ENCODE measurements around the gene JPH3. TPM values are rescaled to one million over a fixed set of nuclear protein-coding genes. Genes with fewer than 3 reads are reported as not detected.
A peak's percentile ranks its signal among the peaks of the same experiment; 100 is the strongest.

JPH3 gene
- polyA plus RNA-seq, 2 donors = 0.04 to 0.19 TPM

DNA sequence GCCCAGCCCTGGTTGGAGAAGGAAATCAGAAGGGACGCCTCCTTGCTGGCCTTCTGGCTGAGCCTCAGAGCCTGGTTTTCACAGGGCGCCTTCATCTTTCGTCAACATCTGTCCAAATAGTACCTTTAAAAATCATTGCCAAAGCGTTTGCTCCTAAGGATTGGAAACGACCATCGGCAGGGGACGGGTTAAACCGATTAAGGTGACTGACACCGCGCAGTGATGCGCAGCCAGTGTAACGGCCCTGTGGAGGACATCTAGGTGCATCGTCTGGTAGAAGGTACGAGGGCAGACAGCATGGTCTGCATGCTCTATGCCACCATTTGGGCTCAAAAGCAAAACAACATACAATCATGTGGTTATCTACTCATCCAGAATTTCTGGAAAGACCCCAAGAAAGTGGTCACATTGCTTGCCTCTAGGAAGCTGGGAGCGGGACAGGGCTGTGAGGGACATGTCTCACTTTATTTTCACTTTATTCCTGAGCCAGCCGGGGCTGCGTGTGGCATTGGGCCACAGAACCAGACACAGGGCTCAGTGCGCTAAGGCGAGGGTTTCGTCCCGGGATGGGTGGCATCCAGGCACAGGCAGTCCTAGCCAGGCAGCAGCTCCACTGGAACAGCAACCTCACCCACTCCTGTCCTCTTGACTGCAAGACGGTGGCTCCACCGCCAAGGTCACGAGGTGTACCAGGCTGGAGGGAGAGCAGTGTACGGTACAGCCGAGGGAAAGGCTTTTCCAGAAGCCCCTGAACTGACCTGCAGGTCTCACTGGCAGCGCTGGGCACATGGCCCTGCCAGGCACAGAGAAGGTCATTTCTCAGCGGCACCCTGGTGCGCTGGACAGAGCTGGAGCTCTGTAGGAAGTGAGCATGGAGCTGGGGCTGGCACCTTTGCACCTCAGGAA, 40.9 kb upstream of the JPH3 start:
- Histone ChIP-seq H3K9me3 (ENCODE audit: control insufficient read depth in 2 of 2, insufficient read depth in 1 of 2, low read depth in 1 of 2, low read length in 1 of 2) (no peaks in the 10 kb centered on the region), H3K4me1 (ENCODE audit: control insufficient read depth in 2 of 2, insufficient read depth in 2 of 2, low read length in 1 of 2) (peaks cover 2% of the 10 kb centered on the region in 2 donors), H3K27ac (ENCODE audit: low read depth in 2 of 2, low read length in 1 of 2) (no peak overlapping the region), H3K27me3 (ENCODE audit: control insufficient read depth in 1 of 2, insufficient read depth in 2 of 2, low read length in 2 of 2) (no peaks in the 10 kb centered on the region), H3K4me3 (ENCODE audit: low read depth in 1 of 2, low read length in 2 of 2) (no peak overlapping the region), H3K36me3 (ENCODE audit: control insufficient read depth in 2 of 2, insufficient read depth in 2 of 2, low read length in 1 of 2) (no peaks in the 10 kb centered on the region)
- WGBS, 2 donors = 90 to 92% methylated on average over 29 of the region's 29 CpGs

DNA sequence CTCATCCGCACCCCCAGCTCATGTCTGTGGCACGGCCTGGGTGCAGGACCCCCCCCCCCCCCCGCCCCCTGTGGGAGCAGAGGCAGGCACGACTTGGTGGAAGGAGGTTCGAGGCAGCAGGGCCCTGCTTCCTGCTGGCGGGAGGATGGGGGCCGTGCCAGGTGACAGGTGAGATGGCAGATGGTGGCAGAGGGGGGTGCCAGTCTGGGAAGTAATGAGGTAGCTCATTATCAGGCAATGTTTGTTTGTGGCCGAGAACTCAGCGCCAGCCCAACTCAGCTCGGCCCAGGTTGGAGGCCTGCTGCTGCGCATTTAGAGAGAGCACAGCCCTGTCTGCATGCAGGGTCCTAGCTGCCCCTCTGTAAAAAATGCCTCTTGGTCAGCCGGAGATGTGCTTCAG, 40.1 kb upstream of the JPH3 start:
- Histone ChIP-seq H3K36me3 (ENCODE audit: control insufficient read depth in 2 of 2, insufficient read depth in 2 of 2, low read length in 1 of 2) (no peaks in the 10 kb centered on the region), H3K4me1 (ENCODE audit: control insufficient read depth in 2 of 2, insufficient read depth in 2 of 2, low read length in 1 of 2) (peaks cover 2% of the 10 kb centered on the region in 2 donors), H3K9me3 (ENCODE audit: control insufficient read depth in 2 of 2, insufficient read depth in 1 of 2, low read depth in 1 of 2, low read length in 1 of 2) (no peaks in the 10 kb centered on the region), H3K27ac (ENCODE audit: low read depth in 2 of 2, low read length in 1 of 2) (no peak overlapping the region), H3K4me3 (ENCODE audit: low read depth in 1 of 2, low read length in 2 of 2) (no peak overlapping the region), H3K27me3 (ENCODE audit: control insufficient read depth in 1 of 2, insufficient read depth in 2 of 2, low read length in 2 of 2) (no peaks in the 10 kb centered on the region)
- WGBS, 2 donors = 66 to 74% methylated on average over 12 of the region's 12 CpGs

DNA sequence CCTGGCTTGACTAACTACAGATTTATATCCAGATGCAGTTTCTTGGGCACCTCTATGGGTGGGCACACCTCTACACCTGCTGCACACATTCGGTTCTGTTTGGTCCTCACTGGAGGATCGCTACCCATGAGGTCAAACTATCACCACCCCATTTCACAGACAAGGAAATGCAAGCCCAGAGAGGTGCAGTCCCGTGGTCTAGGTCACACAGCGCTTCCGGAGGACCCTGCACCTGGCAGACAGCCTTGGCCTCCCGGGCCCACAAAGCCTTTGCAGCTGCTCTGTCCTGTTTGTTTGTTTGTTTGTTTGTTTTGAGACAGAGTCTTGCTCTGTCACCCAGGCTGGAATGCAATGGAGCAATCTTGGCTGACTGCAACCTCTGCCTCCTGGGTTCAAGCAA, 39.3 kb upstream of the JPH3 start:
- Histone ChIP-seq H3K27ac (ENCODE audit: low read depth in 2 of 2, low read length in 1 of 2) (no peak overlapping the region), H3K27me3 (ENCODE audit: control insufficient read depth in 1 of 2, insufficient read depth in 2 of 2, low read length in 2 of 2) (no peaks in the 10 kb centered on the region), H3K36me3 (ENCODE audit: control insufficient read depth in 2 of 2, insufficient read depth in 2 of 2, low read length in 1 of 2) (no peaks in the 10 kb centered on the region), H3K4me3 (ENCODE audit: low read depth in 1 of 2, low read length in 2 of 2) (no peak overlapping the region), H3K9me3 (ENCODE audit: control insufficient read depth in 2 of 2, insufficient read depth in 1 of 2, low read depth in 1 of 2, low read length in 1 of 2) (no peaks in the 10 kb centered on the region), H3K4me1 (ENCODE audit: control insufficient read depth in 2 of 2, insufficient read depth in 2 of 2, low read length in 1 of 2) (peaks cover 2% of the 10 kb centered on the region in 2 donors)
- 82 to 83% methylated on average over 6 of the region's 6 CpGs for WGBS, 2 donors

GRCh38 chr16:87563714-87564523, 38.4 kb upstream of the JPH3 start:
- 82% methylated on average over 42 to 44 of the region's 44 CpGs for WGBS, 2 donors
- H3K36me3 ChIP-seq (ENCODE audit: control insufficient read depth in 2 of 2, insufficient read depth in 2 of 2, low read length in 1 of 2) = no peaks in the 10 kb centered on the region
- H3K4me3 ChIP-seq (ENCODE audit: low read depth in 1 of 2, low read length in 2 of 2) = no peak overlapping the region
- no peaks in the 10 kb centered on the region for H3K27me3 ChIP-seq (ENCODE audit: control insufficient read depth in 1 of 2, insufficient read depth in 2 of 2, low read length in 2 of 2)
- peaks cover 2% of the 10 kb centered on the region in 2 donors for H3K4me1 ChIP-seq (ENCODE audit: control insufficient read depth in 2 of 2, insufficient read depth in 2 of 2, low read length in 1 of 2)
- no peaks in the 10 kb centered on the region for H3K9me3 ChIP-seq (ENCODE audit: control insufficient read depth in 2 of 2, insufficient read depth in 1 of 2, low read depth in 1 of 2, low read length in 1 of 2)
- no peak overlapping the region for H3K27ac ChIP-seq (ENCODE audit: low read depth in 2 of 2, low read length in 1 of 2)

GRCh38 chr16:87564524-87564778, 37.9 kb upstream of the JPH3 start:
- H3K36me3 ChIP-seq (ENCODE audit: control insufficient read depth in 2 of 2, insufficient read depth in 2 of 2, low read length in 1 of 2) = no peaks in the 10 kb centered on the region
- H3K4me3 ChIP-seq (ENCODE audit: low read depth in 1 of 2, low read length in 2 of 2) = no peak overlapping the region
- no peaks in the 10 kb centered on the region for H3K27me3 ChIP-seq (ENCODE audit: control insufficient read depth in 1 of 2, insufficient read depth in 2 of 2, low read length in 2 of 2)
- H3K9me3 ChIP-seq (ENCODE audit: control insufficient read depth in 2 of 2, insufficient read depth in 1 of 2, low read depth in 1 of 2, low read length in 1 of 2) = no peaks in the 10 kb centered on the region
- no peak overlapping the region for H3K27ac ChIP-seq (ENCODE audit: low read depth in 2 of 2, low read length in 1 of 2)
- H3K4me1 ChIP-seq (ENCODE audit: control insufficient read depth in 2 of 2, insufficient read depth in 2 of 2, low read length in 1 of 2) = peaks cover 2% of the 10 kb centered on the region in 2 donors
- 90 to 91% methylated on average over 6 of the region's 6 CpGs for WGBS, 2 donors

GRCh38 chr16:87569601-87570571, 32.4 kb upstream of the JPH3 start:
- peaks cover 0 to 5% of the 10 kb centered on the region in 2 donors for H3K9me3 ChIP-seq (ENCODE audit: control insufficient read depth in 2 of 2, insufficient read depth in 1 of 2, low read depth in 1 of 2, low read length in 1 of 2)
- H3K27ac ChIP-seq (ENCODE audit: low read depth in 2 of 2, low read length in 1 of 2) = no peak overlapping the region
- no peak overlapping the region for H3K4me3 ChIP-seq (ENCODE audit: low read depth in 1 of 2, low read length in 2 of 2)
- 55 to 58% methylated on average over 25 of the region's 25 CpGs for WGBS, 2 donors
- H3K36me3 ChIP-seq (ENCODE audit: control insufficient read depth in 2 of 2, insufficient read depth in 2 of 2, low read length in 1 of 2) = no peaks in the 10 kb centered on the region
- H3K4me1 ChIP-seq (ENCODE audit: control insufficient read depth in 2 of 2, insufficient read depth in 2 of 2, low read length in 1 of 2) = peaks cover 0 to 2% of the 10 kb centered on the region in 2 donors
- no peaks in the 10 kb centered on the region for H3K27me3 ChIP-seq (ENCODE audit: control insufficient read depth in 1 of 2, insufficient read depth in 2 of 2, low read length in 2 of 2)

GRCh38 chr16:87570572-87570937, 31.8 kb upstream of the JPH3 start:
- H3K4me1 ChIP-seq (ENCODE audit: control insufficient read depth in 2 of 2, insufficient read depth in 2 of 2, low read length in 1 of 2) = peaks cover 0 to 2% of the 10 kb centered on the region in 2 donors
- 39 to 42% methylated on average over 6 of the region's 6 CpGs for WGBS, 2 donors
- H3K9me3 ChIP-seq (ENCODE audit: control insufficient read depth in 2 of 2, insufficient read depth in 1 of 2, low read depth in 1 of 2, low read length in 1 of 2) = peaks cover 0 to 5% of the 10 kb centered on the region in 2 donors
- H3K27me3 ChIP-seq (ENCODE audit: control insufficient read depth in 1 of 2, insufficient read depth in 2 of 2, low read length in 2 of 2) = no peaks in the 10 kb centered on the region
- H3K27ac ChIP-seq (ENCODE audit: low read depth in 2 of 2, low read length in 1 of 2) = no peak overlapping the region
- no peaks in the 10 kb centered on the region for H3K36me3 ChIP-seq (ENCODE audit: control insufficient read depth in 2 of 2, insufficient read depth in 2 of 2, low read length in 1 of 2)
- H3K4me3 ChIP-seq (ENCODE audit: low read depth in 1 of 2, low read length in 2 of 2) = no peak overlapping the region

DNA sequence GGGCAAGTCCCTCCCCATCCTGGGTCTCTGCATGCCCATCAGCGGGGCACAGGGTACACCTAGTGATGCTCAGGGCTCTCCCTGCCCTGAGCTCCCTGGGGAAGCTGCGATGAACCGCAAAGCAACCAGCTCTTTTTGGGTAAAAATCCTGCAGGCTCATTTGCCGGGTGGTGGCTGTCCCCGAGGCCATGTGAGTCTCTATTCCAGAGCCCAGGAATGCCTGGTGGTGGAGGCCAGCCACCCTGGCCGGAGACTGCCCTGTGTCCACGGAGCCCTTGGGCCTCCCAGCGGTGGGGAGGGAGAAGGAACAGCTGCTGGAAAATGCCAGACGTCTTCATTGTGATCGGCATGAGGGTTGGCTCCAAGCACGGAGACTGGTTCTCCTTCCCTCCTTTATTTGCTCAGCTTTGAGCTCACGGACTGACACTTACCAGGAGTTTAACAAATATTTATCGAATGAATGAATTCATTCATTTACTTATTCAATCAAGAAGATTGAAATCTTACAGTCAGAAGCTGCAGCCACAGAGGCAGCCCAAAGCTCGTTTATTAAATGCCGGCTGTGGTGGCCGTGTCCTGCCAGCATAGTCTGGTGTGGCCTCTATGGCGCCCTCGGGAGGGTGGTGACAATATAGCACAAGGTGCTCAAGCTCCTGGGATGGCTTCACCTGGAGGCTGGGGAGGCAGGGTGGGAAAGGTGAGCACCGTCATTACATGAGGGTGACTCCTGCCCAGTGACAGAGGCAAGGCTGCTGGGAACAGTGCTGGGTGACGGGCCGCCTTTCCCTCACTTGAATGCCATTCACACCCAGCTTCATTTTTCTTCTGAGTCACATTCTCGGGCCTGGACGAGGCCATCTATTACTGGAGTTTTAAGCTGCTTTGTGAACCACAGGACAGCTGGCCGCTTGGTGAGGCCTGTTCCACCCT, 31.1 kb upstream of the JPH3 start:
- 32 to 35% methylated on average over 24 of the region's 24 CpGs for WGBS, 2 donors
- Histone ChIP-seq H3K9me3 (ENCODE audit: control insufficient read depth in 2 of 2, insufficient read depth in 1 of 2, low read depth in 1 of 2, low read length in 1 of 2) (peaks cover 0 to 5% of the 10 kb centered on the region in 2 donors), H3K36me3 (ENCODE audit: control insufficient read depth in 2 of 2, insufficient read depth in 2 of 2, low read length in 1 of 2) (no peaks in the 10 kb centered on the region), H3K4me1 (ENCODE audit: control insufficient read depth in 2 of 2, insufficient read depth in 2 of 2, low read length in 1 of 2) (peaks cover 0 to 2% of the 10 kb centered on the region in 2 donors), H3K27me3 (ENCODE audit: control insufficient read depth in 1 of 2, insufficient read depth in 2 of 2, low read length in 2 of 2) (no peaks in the 10 kb centered on the region), H3K27ac (ENCODE audit: low read depth in 2 of 2, low read length in 1 of 2) (peak overlapping the region; percentile 1 to 14), H3K4me3 (ENCODE audit: low read depth in 1 of 2, low read length in 2 of 2) (no peak overlapping the region)
